ENCODE data around the gene SULT1A2.

DNA sequence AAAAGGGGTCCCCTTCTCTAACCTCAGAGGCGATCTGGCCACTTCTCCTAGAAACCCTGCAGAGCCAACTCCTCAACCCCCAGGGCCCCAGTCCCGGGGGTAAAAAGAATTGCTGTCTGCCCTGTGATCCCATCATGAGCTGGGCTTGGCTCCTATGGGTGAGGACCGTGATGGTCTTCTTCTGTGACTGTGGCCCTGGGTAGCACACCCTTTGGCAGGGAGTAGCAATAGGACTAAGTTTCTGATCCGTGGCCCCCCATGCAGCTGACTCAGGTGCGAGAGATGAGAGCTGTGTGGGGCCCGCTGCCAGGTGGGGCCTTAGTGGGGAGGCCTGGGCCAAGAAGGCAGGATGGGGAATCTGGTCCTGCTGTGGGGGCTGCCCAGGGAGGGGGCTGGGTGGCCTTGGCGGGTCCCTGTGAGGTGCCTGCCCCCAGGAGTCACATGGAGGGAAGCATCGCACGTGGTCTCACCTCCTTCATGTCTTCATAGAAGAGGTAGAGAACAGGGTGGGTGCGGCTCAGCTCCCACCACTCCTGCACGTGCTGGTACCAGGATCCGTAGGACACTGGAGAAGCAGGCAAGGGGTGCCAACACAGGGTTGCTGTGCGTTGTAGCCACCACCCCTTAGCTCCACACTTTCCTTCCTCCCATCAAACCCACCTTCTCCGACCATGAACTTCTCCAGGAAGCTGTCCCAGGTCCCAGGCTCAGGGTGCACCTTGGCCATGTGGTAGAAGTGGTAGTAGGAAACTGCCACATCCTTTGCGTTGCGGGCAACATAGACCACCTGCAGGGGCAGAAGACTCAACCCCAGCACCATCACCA is 9.7 kb upstream of the SULT1A2 start:
- TF ChIP-seq, protein P1, sequence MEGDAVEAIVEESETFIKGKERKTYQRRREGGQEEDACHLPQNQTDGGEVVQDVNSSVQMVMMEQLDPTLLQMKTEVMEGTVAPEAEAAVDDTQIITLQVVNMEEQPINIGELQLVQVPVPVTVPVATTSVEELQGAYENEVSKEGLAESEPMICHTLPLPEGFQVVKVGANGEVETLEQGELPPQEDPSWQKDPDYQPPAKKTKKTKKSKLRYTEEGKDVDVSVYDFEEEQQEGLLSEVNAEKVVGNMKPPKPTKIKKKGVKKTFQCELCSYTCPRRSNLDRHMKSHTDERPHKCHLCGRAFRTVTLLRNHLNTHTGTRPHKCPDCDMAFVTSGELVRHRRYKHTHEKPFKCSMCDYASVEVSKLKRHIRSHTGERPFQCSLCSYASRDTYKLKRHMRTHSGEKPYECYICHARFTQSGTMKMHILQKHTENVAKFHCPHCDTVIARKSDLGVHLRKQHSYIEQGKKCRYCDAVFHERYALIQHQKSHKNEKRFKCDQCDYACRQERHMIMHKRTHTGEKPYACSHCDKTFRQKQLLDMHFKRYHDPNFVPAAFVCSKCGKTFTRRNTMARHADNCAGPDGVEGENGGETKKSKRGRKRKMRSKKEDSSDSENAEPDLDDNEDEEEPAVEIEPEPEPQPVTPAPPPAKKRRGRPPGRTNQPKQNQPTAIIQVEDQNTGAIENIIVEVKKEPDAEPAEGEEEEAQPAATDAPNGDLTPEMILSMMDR (IDR thresholded peaks at IDR 0.05; ENCODE audit: insufficient read depth, low read length, poor library complexity, severe bottlenecking), result no peak
- no peak for TF ChIP-seq EZH2phosphoT487 (conservative IDR thresholded peaks at IDR 0.05; ENCODE audit: low read length)
